OCI-LY1 (cell line): Measurements from ENCODE around the gene ENDOV.

ENCODE experiments used
- H2AFZ ChIP-seq: fragments of 200-600 bp; sonication (generic), shearing (Covaris generic); 2 replicates; pipeline ENCODE4 v1.6.0; 2014; ENCODE audit warnings: antibody characterized with exemption, mild to moderate bottlenecking, low read length
- H3F3A ChIP-seq: fragments of 200-600 bp; sonication (generic), shearing (Covaris generic); 2 replicates; pipeline ENCODE4 v1.6.0; 2014; ENCODE audit warnings: mild to moderate bottlenecking, antibody characterized with exemption, low read length, moderate library complexity; ENCODE audit not compliant: insufficient read depth
- H3K27ac ChIP-seq: fragments of 200-600 bp; sonication (generic); 2 replicates; pipeline ENCODE4 v1.5.1; 2014; ENCODE audit warnings: low read length, mixed run types, mild to moderate bottlenecking, low read depth; ENCODE audit not compliant: poor library complexity, severe bottlenecking
- H3K27me3 ChIP-seq: fragments of 200-600 bp; sonication (generic); 2 replicates; pipeline ENCODE4 v1.6.0; 2014; ENCODE audit warnings: antibody characterized with exemption, mild to moderate bottlenecking, low read length, moderate library complexity; ENCODE audit not compliant: insufficient read depth
- H3K36me3 ChIP-seq: fragments of 200-600 bp; sonication (generic); 2 replicates; pipeline ENCODE4 v1.6.1; 2014; ENCODE audit warnings: mild to moderate bottlenecking, antibody characterized with exemption, low read length, moderate library complexity, mixed read lengths; ENCODE audit not compliant: insufficient read depth
- H3K4me1 ChIP-seq: fragments of 200-600 bp; sonication (generic); 2 replicates; pipeline ENCODE4 v1.5.1; 2014; ENCODE audit warnings: mild to moderate bottlenecking, low read length, moderate library complexity; ENCODE audit not compliant: insufficient read depth, severe bottlenecking
- H3K4me2 ChIP-seq: fragments of 200-600 bp; sonication (generic), shearing (Covaris generic); 2 replicates; pipeline ENCODE4 v1.6.1; 2014; ENCODE audit warnings: low read length
- H3K4me3 ChIP-seq: fragments of 200-600 bp; sonication (generic); 2 replicates; pipeline ENCODE4 v1.5.1; 2014; ENCODE audit warnings: low read length, low read depth, mild to moderate bottlenecking, mixed read lengths; ENCODE audit not compliant: poor library complexity, severe bottlenecking
- H3K79me2 ChIP-seq: fragments of 200-600 bp; shearing (Covaris generic); 2 replicates; pipeline ENCODE4 v1.6.1; 2016; ENCODE audit warnings: mixed run types, low read length, mixed read lengths; ENCODE audit not compliant: insufficient read depth
- H3K9ac ChIP-seq: fragments of 200-600 bp; sonication (generic), shearing (Covaris generic); 2 replicates; pipeline ENCODE4 v1.6.1; 2014; ENCODE audit warnings: mild to moderate bottlenecking, low read length, mixed read lengths
- H3K9me2 ChIP-seq: fragments of 200-600 bp; sonication (generic), shearing (Covaris generic); 2 replicates; pipeline ENCODE4 v1.6.1; 2014; ENCODE audit warnings: low read depth, mild to moderate bottlenecking, low read length, mixed read lengths
- H3K9me3 ChIP-seq: fragments of 200-600 bp; shearing (Covaris generic); 2 replicates; pipeline ENCODE4 v1.6.1; 2014; ENCODE audit warnings: low read length, mixed read lengths
- H4K20me1 ChIP-seq: fragments of 200-600 bp; sonication (generic), shearing (Covaris generic); 2 replicates; pipeline ENCODE4 v1.6.0; 2016; ENCODE audit warnings: mild to moderate bottlenecking, low read length; ENCODE audit not compliant: insufficient read depth
- EZH2 ChIP-seq: fragments of 200-600 bp; sonication (generic), shearing (Covaris generic); IDR thresholded peaks from 2 replicates; pipeline ENCODE4 v1.8.0; 2017; ENCODE audit warnings: borderline replicate concordance, mixed run types, mild to moderate bottlenecking, antibody characterized with exemption, low read length, moderate library complexity, mixed read lengths
- TF ChIP-seq, protein P1 (sequence below): fragments of 200-600 bp; sonication (generic), shearing (Covaris generic); IDR thresholded peaks from 2 replicates; pipeline ENCODE4 v1.5.1; 2017; ENCODE audit warnings: mild to moderate bottlenecking, antibody characterized with exemption, low read length, moderate library complexity, mixed read lengths

ENDOV gene

DNA sequence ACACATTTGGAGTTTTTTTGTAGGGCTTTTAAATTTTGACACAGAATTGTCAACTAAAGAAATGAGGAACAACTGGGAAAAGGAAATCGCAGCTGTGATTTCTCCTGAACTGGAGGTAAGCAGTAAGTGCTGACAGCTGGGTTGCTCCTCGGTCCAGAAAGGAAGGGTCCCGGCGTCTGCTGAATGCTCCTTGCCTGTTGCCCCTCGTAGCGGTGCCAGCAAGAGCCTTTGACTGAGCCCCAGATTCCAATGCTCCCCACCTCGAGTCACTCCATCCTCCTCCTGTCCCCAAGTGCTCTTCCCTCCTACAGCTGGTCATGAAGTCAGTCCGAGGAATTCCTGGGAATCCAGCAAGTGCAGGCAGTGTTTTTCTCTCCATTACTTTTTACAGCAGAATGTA is 32.0 kb upstream of the ENDOV start:
- Histone ChIP-seq H2AFZ (no peak overlapping the region), H3K9me2 (no peaks in the 10 kb centered on the region), H3K27me3 (no peaks in the 10 kb centered on the region), H3K4me1 (no peaks in the 10 kb centered on the region), H3K36me3 (0 out of 2 replicates have a peak, but pooled peaks cover under 1% of the 10 kb centered on the region), H3K9me3 (no peaks in the 10 kb centered on the region), H3F3A (no peaks in the 10 kb centered on the region), H4K20me1 (no peaks in the 10 kb centered on the region), H3K4me2 (no peak overlapping the region), H3K9ac (no peak overlapping the region), H3K27ac (no peak overlapping the region), H3K4me3 (no peak overlapping the region), H3K79me2 (no peaks in the 10 kb centered on the region)
- no peak for TF ChIP-seq EZH2
- TF ChIP-seq, protein P1, sequence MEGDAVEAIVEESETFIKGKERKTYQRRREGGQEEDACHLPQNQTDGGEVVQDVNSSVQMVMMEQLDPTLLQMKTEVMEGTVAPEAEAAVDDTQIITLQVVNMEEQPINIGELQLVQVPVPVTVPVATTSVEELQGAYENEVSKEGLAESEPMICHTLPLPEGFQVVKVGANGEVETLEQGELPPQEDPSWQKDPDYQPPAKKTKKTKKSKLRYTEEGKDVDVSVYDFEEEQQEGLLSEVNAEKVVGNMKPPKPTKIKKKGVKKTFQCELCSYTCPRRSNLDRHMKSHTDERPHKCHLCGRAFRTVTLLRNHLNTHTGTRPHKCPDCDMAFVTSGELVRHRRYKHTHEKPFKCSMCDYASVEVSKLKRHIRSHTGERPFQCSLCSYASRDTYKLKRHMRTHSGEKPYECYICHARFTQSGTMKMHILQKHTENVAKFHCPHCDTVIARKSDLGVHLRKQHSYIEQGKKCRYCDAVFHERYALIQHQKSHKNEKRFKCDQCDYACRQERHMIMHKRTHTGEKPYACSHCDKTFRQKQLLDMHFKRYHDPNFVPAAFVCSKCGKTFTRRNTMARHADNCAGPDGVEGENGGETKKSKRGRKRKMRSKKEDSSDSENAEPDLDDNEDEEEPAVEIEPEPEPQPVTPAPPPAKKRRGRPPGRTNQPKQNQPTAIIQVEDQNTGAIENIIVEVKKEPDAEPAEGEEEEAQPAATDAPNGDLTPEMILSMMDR: no peak

DNA sequence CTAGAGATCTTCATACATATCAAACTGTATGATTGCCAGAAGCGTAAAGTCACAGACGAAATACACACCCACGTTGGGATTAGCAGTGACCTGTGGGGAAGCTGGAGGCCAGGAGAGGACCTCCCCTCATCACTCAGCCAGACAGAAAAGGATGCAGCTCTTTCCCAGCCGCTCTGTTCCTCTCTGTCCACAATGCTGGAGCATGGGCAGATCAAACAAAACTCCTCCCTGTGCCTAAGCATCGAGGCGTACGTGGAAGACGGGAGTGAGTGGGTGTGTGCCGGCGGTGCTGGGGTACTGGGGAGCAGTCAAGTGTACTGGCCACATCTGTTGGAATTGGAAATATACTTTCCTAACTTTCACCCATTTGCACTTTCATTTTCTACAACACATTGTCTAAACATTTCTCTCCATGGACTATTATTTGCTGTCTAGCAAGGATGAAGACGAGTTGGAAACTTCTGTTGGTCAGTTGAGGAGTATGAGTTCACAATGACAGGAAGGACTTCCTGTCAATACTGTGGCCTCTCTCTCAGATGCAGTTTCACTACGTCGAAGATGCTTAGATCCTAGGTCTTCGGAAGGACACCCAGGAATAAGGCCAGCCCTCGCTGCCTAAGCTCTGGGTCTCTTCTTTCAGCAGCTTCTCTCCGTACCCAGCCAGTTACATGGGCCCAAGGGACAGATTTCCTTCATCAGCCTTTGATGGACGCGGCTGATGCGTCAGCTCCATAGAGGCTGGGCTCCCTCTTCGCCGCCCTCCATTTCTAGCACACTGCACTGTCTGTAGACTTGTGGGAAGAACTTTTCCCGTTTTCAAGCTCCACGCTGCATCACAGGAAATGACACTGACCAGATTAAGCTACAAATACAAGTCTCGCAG is 30.6 kb upstream of the ENDOV start:
- H3K4me3 ChIP-seq: no peak overlapping the region
- no peaks in the 10 kb centered on the region for H3K27me3 ChIP-seq
- H3K36me3 ChIP-seq: 0 out of 2 replicates have a peak, but pooled peaks cover 3% of the 10 kb centered on the region
- no peaks in the 10 kb centered on the region for H3K9me3 ChIP-seq
- H3K9ac ChIP-seq: no peak overlapping the region
- no peaks in the 10 kb centered on the region for H3K9me2 ChIP-seq
- H4K20me1 ChIP-seq: no peaks in the 10 kb centered on the region
- no peak overlapping the region for H3K27ac ChIP-seq
- H3F3A ChIP-seq: no peaks in the 10 kb centered on the region
- H2AFZ ChIP-seq: no peak overlapping the region
- no peaks in the 10 kb centered on the region for H3K4me1 ChIP-seq
- no peaks in the 10 kb centered on the region for H3K79me2 ChIP-seq
- H3K4me2 ChIP-seq: no peak overlapping the region
- TF ChIP-seq EZH2: no peak
- TF ChIP-seq, protein P1: no peak

DNA sequence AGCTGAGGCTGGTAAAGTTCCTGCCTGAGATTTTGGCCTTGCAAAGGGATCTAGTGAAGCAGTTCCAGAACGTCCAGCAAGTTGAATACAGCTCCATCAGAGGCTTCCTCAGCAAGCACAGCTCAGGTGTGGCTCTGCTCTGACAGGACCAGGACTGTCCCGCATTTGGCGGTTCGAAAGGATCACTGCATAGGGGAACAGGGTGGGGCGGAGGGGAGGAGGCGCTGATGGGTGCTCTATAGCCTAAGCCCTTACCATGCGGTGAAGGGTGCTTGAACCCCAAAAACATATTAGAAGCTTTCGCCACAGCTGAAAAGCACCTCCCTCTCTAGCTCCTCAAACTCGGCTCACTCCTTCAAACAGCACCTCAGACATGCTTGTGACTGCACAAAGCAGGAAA is 29.9 kb upstream of the ENDOV start:
- no peaks in the 10 kb centered on the region for H3K79me2 ChIP-seq
- no peak for TF ChIP-seq EZH2
- TF ChIP-seq, protein P1: no peak
- H3K27me3 ChIP-seq: no peaks in the 10 kb centered on the region
- H3K9me3 ChIP-seq: no peaks in the 10 kb centered on the region
- no peaks in the 10 kb centered on the region for H3K9me2 ChIP-seq
- H3K36me3 ChIP-seq: 0 out of 2 replicates have a peak, but pooled peaks cover 10% of the 10 kb centered on the region
- no peak overlapping the region for H3K9ac ChIP-seq
- no peak overlapping the region for H3K4me3 ChIP-seq
- no peaks in the 10 kb centered on the region for H4K20me1 ChIP-seq
- H3K4me1 ChIP-seq: no peaks in the 10 kb centered on the region
- H3F3A ChIP-seq: no peaks in the 10 kb centered on the region
- H2AFZ ChIP-seq: no peak overlapping the region
- no peak overlapping the region for H3K27ac ChIP-seq
- H3K4me2 ChIP-seq: no peak overlapping the region
